Measurements from ENCODE around the gene HJV. TPM values are rescaled to one million over a fixed set of nuclear protein-coding genes. Genes with fewer than 3 reads are reported as not detected.

HJV gene
- total RNA-seq, 6 experiments from 2014 or later: not detected

- no peak overlapping the region for H3K27ac Mint-ChIP-seq
- H3K36me3 Mint-ChIP-seq (ENCODE audit: low read depth): no peaks in the 10 kb centered on the region; the same call in 1 of the 2 replicates
- no peaks in the 10 kb centered on the region for H3K9me3 Mint-ChIP-seq
- DNase-seq: no peak
- TF ChIP-seq CTCF (IDR thresholded peaks at IDR 0.05): no peak
- H3K27me3 Mint-ChIP-seq (ENCODE audit: insufficient read depth): no peaks in the 10 kb centered on the region; the same call in 1 of the 2 replicates
- no peak overlapping the region for H3K4me3 Mint-ChIP-seq
- H3K4me1 Mint-ChIP-seq (ENCODE audit: low read depth): peaks cover 25% of the 10 kb centered on the region
Measured at GRCh38 chr1:145979746-145980456, 41.6 kb downstream of the HJV start.

GRCh38 chr1:145978854-145979745 lies 42.4 kb downstream of the HJV start:
- Mint-ChIP-seq H3K36me3 (ENCODE audit: low read depth) (no peaks in the 10 kb centered on the region; the same call in 1 of the 2 replicates), H3K9me3 (no peaks in the 10 kb centered on the region), H3K4me3 (no peak overlapping the region), H3K4me1 (ENCODE audit: low read depth) (peaks cover 27% of the 10 kb centered on the region), H3K27me3 (ENCODE audit: insufficient read depth) (no peaks in the 10 kb centered on the region; the same call in 1 of the 2 replicates), H3K27ac (no peak overlapping the region)
- peak; percentile 67 for TF ChIP-seq CTCF (IDR thresholded peaks at IDR 0.05)
- peak; percentile 100 for DNase-seq

GRCh38 chr1:145978471-145978853 lies 43.1 kb downstream of the HJV start:
- H3K4me1 Mint-ChIP-seq (ENCODE audit: low read depth): peaks cover 22% of the 10 kb centered on the region
- no peaks in the 10 kb centered on the region for H3K9me3 Mint-ChIP-seq
- no peaks in the 10 kb centered on the region; the same call in 1 of the 2 replicates for H3K27me3 Mint-ChIP-seq (ENCODE audit: insufficient read depth)
- no peak overlapping the region for H3K4me3 Mint-ChIP-seq
- H3K36me3 Mint-ChIP-seq (ENCODE audit: low read depth): no peaks in the 10 kb centered on the region; the same call in 1 of the 2 replicates
- no peak for DNase-seq
- TF ChIP-seq CTCF (IDR thresholded peaks at IDR 0.05): no peak
- H3K27ac Mint-ChIP-seq: no peak overlapping the region

- H3K4me3 Mint-ChIP-seq: no peak overlapping the region; the same call in 1 of the 2 replicates
- peak; percentile 91 for TF ChIP-seq CTCF (IDR thresholded peaks at IDR 0.05)
- no peak overlapping the region for H3K27ac Mint-ChIP-seq
- peak; percentile 78 for DNase-seq
- H3K27me3 Mint-ChIP-seq (ENCODE audit: insufficient read depth): no peaks in the 10 kb centered on the region; the same call in 1 of the 2 replicates
- peaks cover 15% of the 10 kb centered on the region for H3K4me1 Mint-ChIP-seq (ENCODE audit: low read depth)
- H3K36me3 Mint-ChIP-seq (ENCODE audit: low read depth): no peaks in the 10 kb centered on the region; the same call in 1 of the 2 replicates
- no peaks in the 10 kb centered on the region for H3K9me3 Mint-ChIP-seq
Measured at GRCh38 chr1:145977486-145978470, 43.8 kb downstream of the HJV start.

GRCh38 chr1:145977016-145977415 lies 44.5 kb downstream of the HJV start:
- peaks cover 15% of the 10 kb centered on the region; the same call in 1 of the 2 replicates for H3K4me1 Mint-ChIP-seq (ENCODE audit: low read depth)

More at GRCh38 chr1:145977016-145977415, 44.5 kb downstream of the HJV start:
- no peak for TF ChIP-seq CTCF (IDR thresholded peaks at IDR 0.05)
- no peaks in the 10 kb centered on the region; the same call in 1 of the 2 replicates for H3K36me3 Mint-ChIP-seq (ENCODE audit: low read depth)
- H3K27me3 Mint-ChIP-seq (ENCODE audit: insufficient read depth): no peaks in the 10 kb centered on the region; the same call in 1 of the 2 replicates
- DNase-seq: no peak
- no peak overlapping the region for H3K27ac Mint-ChIP-seq
- no peaks in the 10 kb centered on the region for H3K9me3 Mint-ChIP-seq
- no peak overlapping the region for H3K4me3 Mint-ChIP-seq

All from HFFc6 (cell line).